Right lobe of liver (tissue), 6 donors: ENCODE results near the gene PRKCB. TPM values are rescaled to one million over a fixed set of nuclear protein-coding genes. Genes with fewer than 3 reads are reported as not detected.
A peak's percentile ranks its signal among the peaks of the same experiment; 100 is the strongest.
"Not testable (repeated sequence)": the region's sequence is repeated elsewhere in the genome, so short reads cannot be mapped to it uniquely, and the experiment has no call there.

Experiments used
- ATAC-seq, 4 donors: fragments of 200-7000 bp; cut with Tn5 transposase; one replicate each; pipeline ENCODE4 v1.9.1; 2020; ENCODE audit warnings: mild to moderate bottlenecking in 4 of 4, moderate library complexity in 4 of 4
- DNase-seq, 3 donors: peaks; one replicate each; pipeline ENCODE4 v3.0.0-alpha.2; 2020
- H3K27ac ChIP-seq, 3 donors: fragments of 200-600 bp; one replicate each; pipeline ENCODE4 v1.8.0; 2022
- H3K27me3 ChIP-seq, 2 donors: fragments of 200-600 bp; one replicate each; pipeline ENCODE4 v1.8.0; 2022
- H3K36me3 ChIP-seq, 4 donors: fragments of 200-600 bp; sonication (generic) in 1 of 4; one replicate each; pipeline versions ENCODE4 v1.5.1 to v1.8.0; 2017 to 2022; ENCODE audit warnings: control low read depth in 1 of 4
- H3K4me1 ChIP-seq, 4 donors: fragments of 200-600 bp; sonication (generic) in 1 of 4; one replicate each; pipeline versions ENCODE4 v1.5.1 to v1.8.0; 2017 to 2022; ENCODE audit warnings: control low read depth in 1 of 4
- H3K4me3 ChIP-seq, 3 donors: fragments of 200-600 bp; one replicate each; pipeline ENCODE4 v1.8.0; 2022
- H3K9me3 ChIP-seq, 4 donors: fragments of 200-600 bp; sonication (generic) in 1 of 4; one replicate each; pipeline versions ENCODE4 v1.5.1 to v1.8.0; 2017 to 2022; ENCODE audit warnings: control low read depth in 1 of 4
- POLR2A ChIP-seq: fragments of 450-650 bp; IDR thresholded peaks from one replicate; pipeline ENCODE4 v1.6.1; 2017; ENCODE audit warnings: antibody characterized with exemption, mild to moderate bottlenecking
- WGBS: methylation state at CpG from one replicate; pipeline ENCODE4 v1.1.6; 2018; ENCODE audit warnings: low coverage, low lambda C conversion rate; ENCODE audit not compliant: insufficient coverage; ENCODE audit errors: missing lambda C conversion rate; 5-methylcytosine and 5-hydroxymethylcytosine counted together
- intact Hi-C, 2 donors: fragments of 100-400 bp; cut with DNase I; formaldehyde crosslinking; loops; one replicate each; pipeline versions ENCODE4 v1.11.2 to v1.14.1; 2022
- total RNA-seq, 6 experiments: library from RNA; depleted of rRNA in 2 of 6; stranded (reverse); fragments of >200 nt in 2 of 6; fragmentation: NEBNext Ultra II Directional in 3 of 6; extraction: Animal tissue kit (Norgen Biotek cat#: 25700) in 3 of 6; gene quantifications; one replicate each; pipeline versions ENCODE4 v1.1.0 to v1.2.4, GENCODE V29; 2016 to 2023
- TF ChIP-seq, protein P1 (sequence below), 4 donors: fragments of 200-600 bp in 3 of 4; fragments of 450-650 bp in 1 of 4; IDR thresholded peaks; one replicate each; pipeline versions ENCODE4 v1.5.1 to v1.8.0; 2016 to 2022; ENCODE audit warnings: antibody characterized with exemption in 4 of 4, mild to moderate bottlenecking in 2 of 4
- donor health status: DM: no; HTN: yes; CAD: no.
- donor health status: DM: no; HTN: no; CAD: no.
- donor health status: DM: no; HTN: no; CAD: no.
- donor health status: DM: no; HTN: yes; CAD: no.
- donor health status: DM: no; HTN: yes; CAD: no.

Gene PRKCB
- total RNA-seq, 6 experiments from 2014 or later, result 1.7 to 8.1 (median 3.5) TPM

DNA sequence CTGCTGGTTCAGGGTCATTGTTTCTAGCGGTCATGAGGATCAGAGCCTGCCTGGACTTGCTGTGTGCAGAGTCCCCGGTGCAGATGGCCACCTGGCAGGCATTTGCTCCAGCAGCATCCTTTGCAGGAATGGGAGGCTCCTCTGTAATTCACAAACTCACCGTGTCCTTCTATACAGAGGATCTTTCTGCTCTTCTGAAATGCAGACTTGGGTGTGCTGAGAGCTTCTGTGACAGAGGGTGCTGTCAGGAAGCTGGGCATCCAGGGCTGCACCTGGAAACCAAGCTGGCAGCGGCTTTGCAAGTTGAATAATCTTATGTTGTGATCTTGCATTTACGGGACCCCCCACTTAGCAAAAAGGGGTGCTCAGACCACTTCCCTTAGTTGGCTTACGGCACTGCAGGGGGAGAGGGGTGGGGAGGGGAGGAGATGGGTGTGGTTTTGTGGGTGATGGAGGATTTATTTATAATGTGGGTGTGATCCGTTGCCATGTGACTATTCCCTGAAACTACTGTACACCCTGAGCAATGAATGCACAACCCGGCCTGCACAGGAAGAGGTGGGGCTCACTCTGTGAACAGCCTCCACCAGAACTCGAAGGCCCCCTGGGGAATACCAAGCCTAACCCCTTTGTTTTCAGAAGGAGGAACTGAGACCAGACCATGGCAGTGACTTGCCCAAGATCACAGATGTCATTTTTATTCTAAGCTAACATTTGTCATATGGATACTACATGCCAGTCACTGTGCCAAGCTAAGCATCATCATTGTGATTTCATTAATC, 178.3 kb downstream of the PRKCB start:
- H3K27ac ChIP-seq, result no peak overlapping the region
- intact Hi-C loops, result loop anchor here in 1 of 2 donors (10.0 kb wide), 1 partner anchor 209 kb away; no protein-coding TSS in a partner anchor

DNA sequence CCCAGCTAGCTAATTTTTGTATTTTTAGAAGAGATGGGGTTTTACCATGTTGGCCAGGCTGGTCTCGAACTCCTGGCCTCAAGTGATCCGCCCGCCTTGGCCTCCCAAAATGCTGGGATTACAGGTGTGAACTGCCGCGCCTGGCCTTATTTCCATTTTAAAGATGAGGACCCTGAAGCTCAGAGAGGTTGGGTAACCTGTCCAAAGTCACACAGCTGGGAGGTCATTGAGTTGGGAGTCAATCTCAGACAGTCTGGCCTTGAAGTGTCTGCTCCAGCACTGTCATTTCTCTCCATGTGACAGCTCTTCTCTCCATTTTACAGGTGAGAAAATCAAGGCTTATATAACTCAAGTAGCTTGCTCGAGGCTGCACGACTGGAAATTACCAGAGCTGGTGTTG, 179.2 kb downstream of the PRKCB start:
- not testable (repeated sequence) for ATAC-seq, H3K4me3 ChIP-seq, DNase-seq, H3K9me3 ChIP-seq, H3K27me3 ChIP-seq, H3K4me1 ChIP-seq, H3K27ac ChIP-seq, H3K36me3 ChIP-seq
- WGBS, result 83% methylated on average over 2 of the region's 7 CpGs
- intact Hi-C loops, result loop anchor here in 1 of 2 donors (10.0 kb wide), 1 partner anchor 210 kb away; no protein-coding TSS in a partner anchor

More for the DNA sequence above, 178.3 kb downstream of the PRKCB start:
- WGBS, result 27% methylated on average over 5 of the region's 9 CpGs
- Histone ChIP-seq H3K36me3 (no peaks in the 10 kb centered on the region), H3K27me3 (no peaks in the 10 kb centered on the region), H3K4me1 (no peaks in the 10 kb centered on the region), H3K9me3 (no peaks in the 10 kb centered on the region), H3K4me3 (no peak overlapping the region)
- TF ChIP-seq POLR2A, result no peak
- TF ChIP-seq, protein P1, sequence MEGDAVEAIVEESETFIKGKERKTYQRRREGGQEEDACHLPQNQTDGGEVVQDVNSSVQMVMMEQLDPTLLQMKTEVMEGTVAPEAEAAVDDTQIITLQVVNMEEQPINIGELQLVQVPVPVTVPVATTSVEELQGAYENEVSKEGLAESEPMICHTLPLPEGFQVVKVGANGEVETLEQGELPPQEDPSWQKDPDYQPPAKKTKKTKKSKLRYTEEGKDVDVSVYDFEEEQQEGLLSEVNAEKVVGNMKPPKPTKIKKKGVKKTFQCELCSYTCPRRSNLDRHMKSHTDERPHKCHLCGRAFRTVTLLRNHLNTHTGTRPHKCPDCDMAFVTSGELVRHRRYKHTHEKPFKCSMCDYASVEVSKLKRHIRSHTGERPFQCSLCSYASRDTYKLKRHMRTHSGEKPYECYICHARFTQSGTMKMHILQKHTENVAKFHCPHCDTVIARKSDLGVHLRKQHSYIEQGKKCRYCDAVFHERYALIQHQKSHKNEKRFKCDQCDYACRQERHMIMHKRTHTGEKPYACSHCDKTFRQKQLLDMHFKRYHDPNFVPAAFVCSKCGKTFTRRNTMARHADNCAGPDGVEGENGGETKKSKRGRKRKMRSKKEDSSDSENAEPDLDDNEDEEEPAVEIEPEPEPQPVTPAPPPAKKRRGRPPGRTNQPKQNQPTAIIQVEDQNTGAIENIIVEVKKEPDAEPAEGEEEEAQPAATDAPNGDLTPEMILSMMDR (IDR thresholded peaks at IDR 0.05), result no peak
- DNase-seq, result no peak
- peak; percentile 53 to 65 (median 56) for ATAC-seq

DNA sequence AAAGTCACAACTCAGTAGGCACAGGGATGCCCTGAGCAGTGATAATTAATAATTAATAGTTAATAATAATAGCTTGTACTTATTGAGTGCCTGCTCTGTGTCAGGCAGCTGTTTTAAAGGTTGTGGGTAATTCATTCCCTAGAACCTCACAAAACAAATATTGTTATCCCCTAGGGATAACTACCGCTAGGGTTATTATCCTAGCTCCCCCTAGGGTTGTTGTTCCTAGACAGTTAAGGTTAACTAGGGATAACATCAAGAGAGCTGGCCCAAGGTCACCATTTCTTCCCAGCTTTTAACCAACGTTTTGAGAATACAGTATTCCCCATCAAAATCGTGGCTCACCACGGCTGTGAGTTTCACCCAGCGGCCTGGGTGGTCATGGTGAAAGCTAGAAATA, 180.1 kb downstream of the PRKCB start:
- Histone ChIP-seq H3K27me3 (no peaks in the 10 kb centered on the region), H3K9me3 (no peaks in the 10 kb centered on the region), H3K4me1 (no peaks in the 10 kb centered on the region), H3K27ac (no peak overlapping the region), H3K36me3 (no peaks in the 10 kb centered on the region), H3K4me3 (no peak overlapping the region)
- TF ChIP-seq, protein P1 (IDR thresholded peaks at IDR 0.05), result no peak
- TF ChIP-seq POLR2A, result no peak
- no peak for ATAC-seq
- 38% methylated on average over 5 of the region's 5 CpGs for WGBS
- no peak for DNase-seq
- intact Hi-C loops, result loop anchor here in 1 of 2 donors (10.0 kb wide), 1 partner anchor 211 kb away; no protein-coding TSS in a partner anchor

DNA sequence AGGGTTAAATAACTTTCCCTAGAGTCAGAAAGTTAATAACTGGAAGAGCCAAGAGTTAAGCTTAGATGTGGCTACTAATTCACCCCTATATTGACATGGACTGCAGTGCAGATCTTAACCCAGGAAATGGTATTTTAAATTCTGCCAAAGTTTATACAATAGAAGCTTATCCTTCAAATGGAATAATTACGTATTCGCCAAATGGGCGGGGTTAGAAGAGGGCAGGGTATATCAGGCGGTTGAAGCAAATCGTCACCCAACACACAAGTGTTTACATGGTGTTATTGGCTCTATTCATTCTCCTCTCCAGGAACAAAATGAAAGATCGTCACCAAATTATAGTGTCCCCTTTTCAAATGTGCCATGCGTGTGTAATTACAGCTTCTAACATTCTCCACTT, 182.7 kb downstream of the PRKCB start:
- DNase-seq (no peak), ATAC-seq (no peak)
- Histone ChIP-seq H3K36me3 (no peaks in the 10 kb centered on the region), H3K9me3 (no peaks in the 10 kb centered on the region), H3K4me3 (no peak overlapping the region), H3K27me3 (no peaks in the 10 kb centered on the region), H3K4me1 (no peaks in the 10 kb centered on the region), H3K27ac (no peak overlapping the region)
- intact Hi-C loops, result loop anchor here in 1 of 2 donors (10.0 kb wide), 1 partner anchor 214 kb away; no protein-coding TSS in a partner anchor
- WGBS, result 54% methylated on average over 7 of the region's 7 CpGs
- no peak for TF ChIP-seq POLR2A
- TF ChIP-seq, protein P1 (IDR thresholded peaks at IDR 0.05), result no peak

DNA sequence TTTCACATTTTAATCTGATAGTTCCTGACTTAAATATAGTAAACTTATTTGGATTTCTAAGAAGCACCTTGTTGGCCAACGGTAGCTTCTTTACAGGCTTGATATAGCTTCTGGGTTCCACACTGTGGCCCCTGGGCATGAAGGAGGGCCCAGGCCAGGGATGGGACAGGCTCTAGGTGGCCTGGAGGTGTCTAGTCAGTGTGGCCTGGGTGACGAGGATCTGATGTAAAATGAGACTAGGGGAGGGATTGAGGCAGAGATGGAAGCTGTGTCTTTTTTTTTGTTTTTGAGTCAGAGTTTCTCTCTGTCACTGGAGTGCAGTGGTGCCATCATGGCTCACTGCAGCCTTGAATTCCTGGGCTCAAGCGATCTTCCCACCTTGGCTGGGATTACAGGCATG, 187.0 kb downstream of the PRKCB start:
- 71% methylated on average over 1 of the region's 3 CpGs for WGBS
- Histone ChIP-seq H3K4me1 (no peaks in the 10 kb centered on the region), H3K9me3 (no peaks in the 10 kb centered on the region), H3K27me3 (no peaks in the 10 kb centered on the region), H3K27ac (no peak overlapping the region), H3K36me3 (no peaks in the 10 kb centered on the region), H3K4me3 (no peak overlapping the region)
- intact Hi-C loops, result no loop called here
- ATAC-seq, result no peak
- no peak for DNase-seq
- no peak for TF ChIP-seq POLR2A
- TF ChIP-seq, protein P1 (IDR thresholded peaks at IDR 0.05), result no peak
